NK-92 (cell line): ENCODE measurements around the gene ASPM.

Experiments used
- DNase-seq: peaks from one replicate; lab custom pipeline; 2025; ENCODE audit not compliant: unreplicated experiment; lab: John Stamatoyannopoulos, UW

The ASPM gene, protein sequence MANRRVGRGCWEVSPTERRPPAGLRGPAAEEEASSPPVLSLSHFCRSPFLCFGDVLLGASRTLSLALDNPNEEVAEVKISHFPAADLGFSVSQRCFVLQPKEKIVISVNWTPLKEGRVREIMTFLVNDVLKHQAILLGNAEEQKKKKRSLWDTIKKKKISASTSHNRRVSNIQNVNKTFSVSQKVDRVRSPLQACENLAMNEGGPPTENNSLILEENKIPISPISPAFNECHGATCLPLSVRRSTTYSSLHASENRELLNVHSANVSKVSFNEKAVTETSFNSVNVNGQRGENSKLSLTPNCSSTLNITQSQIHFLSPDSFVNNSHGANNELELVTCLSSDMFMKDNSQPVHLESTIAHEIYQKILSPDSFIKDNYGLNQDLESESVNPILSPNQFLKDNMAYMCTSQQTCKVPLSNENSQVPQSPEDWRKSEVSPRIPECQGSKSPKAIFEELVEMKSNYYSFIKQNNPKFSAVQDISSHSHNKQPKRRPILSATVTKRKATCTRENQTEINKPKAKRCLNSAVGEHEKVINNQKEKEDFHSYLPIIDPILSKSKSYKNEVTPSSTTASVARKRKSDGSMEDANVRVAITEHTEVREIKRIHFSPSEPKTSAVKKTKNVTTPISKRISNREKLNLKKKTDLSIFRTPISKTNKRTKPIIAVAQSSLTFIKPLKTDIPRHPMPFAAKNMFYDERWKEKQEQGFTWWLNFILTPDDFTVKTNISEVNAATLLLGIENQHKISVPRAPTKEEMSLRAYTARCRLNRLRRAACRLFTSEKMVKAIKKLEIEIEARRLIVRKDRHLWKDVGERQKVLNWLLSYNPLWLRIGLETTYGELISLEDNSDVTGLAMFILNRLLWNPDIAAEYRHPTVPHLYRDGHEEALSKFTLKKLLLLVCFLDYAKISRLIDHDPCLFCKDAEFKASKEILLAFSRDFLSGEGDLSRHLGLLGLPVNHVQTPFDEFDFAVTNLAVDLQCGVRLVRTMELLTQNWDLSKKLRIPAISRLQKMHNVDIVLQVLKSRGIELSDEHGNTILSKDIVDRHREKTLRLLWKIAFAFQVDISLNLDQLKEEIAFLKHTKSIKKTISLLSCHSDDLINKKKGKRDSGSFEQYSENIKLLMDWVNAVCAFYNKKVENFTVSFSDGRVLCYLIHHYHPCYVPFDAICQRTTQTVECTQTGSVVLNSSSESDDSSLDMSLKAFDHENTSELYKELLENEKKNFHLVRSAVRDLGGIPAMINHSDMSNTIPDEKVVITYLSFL (N-terminal part only)

DNA sequence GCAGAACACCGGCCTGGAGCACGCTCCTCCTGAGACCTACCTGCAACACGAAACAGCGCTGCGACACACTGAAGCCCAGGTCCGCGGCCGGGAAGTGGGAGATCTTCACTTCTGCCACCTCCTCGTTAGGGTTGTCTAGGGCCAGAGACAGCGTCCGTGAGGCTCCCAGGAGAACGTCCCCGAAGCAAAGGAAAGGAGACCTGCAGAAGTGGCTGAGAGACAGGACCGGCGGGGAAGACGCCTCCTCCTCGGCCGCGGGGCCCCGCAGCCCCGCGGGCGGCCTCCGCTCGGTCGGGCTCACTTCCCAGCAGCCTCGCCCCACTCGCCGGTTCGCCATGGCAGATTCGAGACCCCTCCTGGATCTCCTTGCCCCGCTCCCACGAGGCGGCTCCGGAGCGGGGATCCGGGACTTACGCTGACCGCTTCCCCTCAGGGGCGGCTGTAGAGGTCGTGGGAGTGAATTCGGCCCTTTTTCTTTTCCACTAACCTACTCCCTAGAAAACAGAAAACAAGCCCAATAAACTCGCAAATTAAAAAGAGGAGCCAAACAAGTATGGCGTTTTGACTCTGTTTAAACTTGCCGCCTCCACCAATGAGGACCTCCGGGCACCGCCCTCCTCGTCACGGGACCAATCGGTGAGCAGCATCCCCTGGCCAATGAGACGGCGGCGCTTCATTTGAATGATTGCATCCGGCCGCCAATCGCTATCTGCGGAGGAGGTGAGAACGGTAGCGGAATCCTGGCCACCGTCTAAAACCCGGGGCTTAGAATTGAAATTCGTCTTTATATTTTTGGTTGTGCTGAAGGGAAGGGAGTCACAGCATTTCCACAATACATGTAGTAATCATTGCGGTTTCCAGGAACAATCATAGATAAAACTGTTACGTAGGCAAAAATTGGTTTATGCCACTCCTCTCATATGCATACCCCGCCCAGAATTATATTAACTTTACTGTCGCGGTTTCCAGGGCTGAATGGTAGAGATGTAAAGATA lies at the start of gene ASPM:
Gene ASPM, minus strand, starts transcription at position 569 of the 995 bp plus-strand sequence. Its CDS starts 232 bp downstream, at position 337.
- peak; percentile 49 for DNase-seq

DNA sequence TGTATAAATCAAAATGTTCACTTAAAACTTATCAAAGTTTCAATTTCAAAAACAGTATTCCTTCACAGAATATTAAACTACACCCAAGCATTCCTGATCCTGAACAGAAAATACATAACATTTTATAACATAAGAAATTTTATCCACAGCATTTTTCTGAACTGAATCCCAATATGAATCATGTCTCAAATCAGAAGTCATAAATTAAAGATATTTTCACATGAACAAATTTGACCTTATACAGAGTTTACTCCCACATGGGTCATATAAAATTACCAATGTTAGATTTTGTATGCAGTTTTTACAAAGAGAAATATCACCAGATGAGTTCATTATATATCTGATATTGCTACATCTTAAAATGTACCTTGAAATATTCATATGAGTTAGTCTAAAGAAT lies 48.6 kb upstream of the ASPM start:
- no peak for DNase-seq

GRCh38 chr1:197184190-197184589 lies 37.7 kb upstream of the ASPM start:
- DNase-seq, result no peak

- DNase-seq, result no peak
Measured at GRCh38 chr1:197183195-197183748, 36.8 kb upstream of the ASPM start.

GRCh38 chr1:197182716-197183115 lies 36.2 kb upstream of the ASPM start:
- no peak for DNase-seq

DNA sequence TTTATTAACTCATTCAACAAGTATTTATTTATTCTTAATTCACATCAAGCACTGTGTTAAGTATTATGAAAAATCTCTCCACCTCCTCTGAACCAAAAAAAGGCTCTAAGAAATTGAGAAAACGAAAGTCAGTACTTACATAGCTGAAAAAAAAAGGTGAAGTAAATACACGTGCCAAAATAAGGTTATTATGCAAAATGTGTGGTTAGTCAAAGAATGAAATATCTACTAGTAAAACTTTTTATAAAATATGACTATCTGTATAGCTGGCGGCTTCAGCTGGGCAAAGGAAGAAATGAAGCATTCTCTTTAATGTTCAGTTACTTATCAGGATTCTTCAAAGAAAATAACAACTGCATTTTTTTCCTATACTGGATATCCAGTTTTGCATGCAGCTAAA lies 35.5 kb upstream of the ASPM start:
- no peak for DNase-seq

DNA sequence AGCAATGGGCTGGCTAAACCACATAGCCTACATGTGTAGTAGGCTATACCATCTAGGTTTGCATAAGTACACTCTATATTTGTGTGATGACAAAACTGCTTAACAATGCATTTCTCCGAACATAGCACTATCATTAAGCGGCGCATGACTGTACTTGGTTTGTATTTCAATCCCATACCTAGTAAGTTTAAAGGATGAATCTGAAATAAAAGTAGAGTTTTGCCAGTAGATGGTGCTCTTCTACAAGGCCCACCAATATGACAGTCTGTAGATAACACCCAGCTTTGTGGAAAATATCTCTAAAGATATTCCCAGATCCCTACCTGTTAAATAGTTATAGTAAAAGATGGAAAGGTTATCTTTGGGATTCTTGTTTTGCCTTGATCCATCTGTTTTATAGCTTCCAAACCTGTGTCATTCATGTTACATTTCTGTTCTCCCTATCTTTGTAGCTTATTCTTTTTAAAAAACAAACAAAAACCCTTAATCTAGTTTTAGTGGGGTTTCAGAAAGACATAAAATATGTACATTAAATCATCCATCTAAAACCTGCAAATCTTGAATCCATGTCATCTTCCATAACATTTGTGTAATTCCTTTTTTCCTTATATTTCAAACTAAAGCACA lies 33.9 kb upstream of the ASPM start:
- no peak for DNase-seq

DNA sequence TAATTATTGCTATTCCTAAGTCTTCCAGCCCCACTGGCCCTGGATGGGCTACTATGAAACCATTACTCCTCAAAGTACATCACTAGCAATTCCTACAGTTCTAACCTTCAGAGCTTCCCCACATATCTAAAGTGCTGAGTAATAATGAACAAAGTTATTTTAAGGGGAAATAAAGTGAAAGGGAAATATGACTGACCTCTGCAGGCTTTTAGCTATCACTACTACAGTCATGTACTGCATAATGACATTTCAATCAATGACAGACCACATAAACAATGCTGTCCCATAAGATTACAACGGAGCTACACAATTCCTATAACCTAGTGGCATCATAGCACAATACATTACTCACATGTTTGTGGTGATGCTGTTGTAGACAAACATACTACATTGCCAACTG lies 32.5 kb upstream of the ASPM start:
- DNase-seq, result no peak

DNA sequence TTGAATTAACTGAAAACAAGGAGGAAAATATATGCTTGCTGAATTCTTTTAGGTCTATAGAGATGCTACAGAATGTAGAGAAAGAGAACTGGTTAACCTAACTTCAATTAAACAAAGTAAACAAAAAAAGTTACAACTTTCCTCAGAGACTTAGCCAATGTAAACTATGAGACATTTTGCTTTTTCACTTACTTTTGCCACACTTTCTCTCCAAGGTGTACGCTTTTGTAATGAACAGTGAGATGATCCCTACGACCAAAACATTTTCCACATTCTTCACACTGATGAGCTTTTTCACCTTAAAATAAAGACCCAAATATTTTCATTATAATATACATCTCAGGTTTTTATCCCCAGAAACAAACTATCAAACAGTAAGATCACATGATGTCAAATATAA lies 28.3 kb upstream of the ASPM start:
- DNase-seq, result no peak

DNA sequence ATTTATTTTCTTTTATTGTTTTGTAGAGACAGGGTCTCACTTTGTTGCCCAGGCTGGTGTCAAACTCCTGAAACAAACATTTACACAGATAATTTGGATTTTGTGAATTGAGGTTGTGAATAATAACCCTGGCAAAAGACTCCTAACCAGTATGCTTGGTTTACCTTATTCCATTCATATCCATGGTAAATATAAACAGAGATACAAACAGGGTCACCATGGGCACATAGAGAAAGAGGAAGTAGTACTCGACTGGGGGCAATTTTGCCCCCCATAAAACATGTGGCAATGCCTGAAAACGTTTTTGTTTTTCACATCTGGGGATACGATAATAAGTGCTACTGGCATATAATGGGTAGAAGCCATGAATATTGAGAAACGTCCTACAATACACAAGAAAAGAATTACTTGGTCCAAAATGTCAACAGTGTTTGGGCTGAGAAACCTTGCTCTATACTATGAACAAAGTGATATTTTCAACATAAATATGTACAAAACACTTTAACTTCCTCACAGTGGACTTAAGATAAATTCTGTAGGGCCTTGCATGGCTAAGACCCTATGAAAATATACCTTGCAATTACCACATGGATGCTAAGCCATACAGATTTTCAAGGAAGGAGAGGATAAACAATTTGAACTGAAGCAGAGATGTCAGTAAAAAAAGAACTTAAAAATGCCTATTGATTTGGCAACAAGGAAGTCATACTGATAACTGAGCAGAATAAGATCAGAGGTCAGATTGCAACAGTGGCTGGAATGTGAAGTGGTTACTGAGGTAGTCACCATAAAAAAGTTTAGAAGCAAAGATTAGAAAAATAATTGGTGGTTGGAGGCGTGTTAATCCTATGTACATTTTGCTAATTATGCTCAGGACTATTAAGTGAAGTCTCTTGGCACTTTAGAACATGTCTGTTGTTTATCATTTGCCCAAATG lies 27.4 kb upstream of the ASPM start:
- DNase-seq, result no peak

DNA sequence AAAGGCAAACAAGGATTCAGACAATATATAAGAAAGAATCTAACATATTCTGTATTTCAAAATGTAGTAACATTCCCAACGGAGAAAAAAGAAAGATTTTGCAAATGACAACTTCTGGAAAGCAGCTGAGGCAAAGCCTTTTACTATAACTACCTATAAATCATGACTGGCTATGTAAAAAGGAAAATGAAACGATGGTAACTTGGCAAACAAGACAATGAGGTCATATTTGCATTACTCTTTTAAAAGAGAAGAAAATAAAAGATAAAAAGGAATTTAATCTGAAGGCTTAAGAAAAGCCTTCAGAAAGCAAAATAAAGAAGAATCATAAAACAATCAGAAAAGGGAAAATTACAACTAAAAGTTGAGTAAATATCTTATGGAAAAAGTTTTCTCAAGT lies 25.1 kb upstream of the ASPM start:
- DNase-seq, result no peak

DNA sequence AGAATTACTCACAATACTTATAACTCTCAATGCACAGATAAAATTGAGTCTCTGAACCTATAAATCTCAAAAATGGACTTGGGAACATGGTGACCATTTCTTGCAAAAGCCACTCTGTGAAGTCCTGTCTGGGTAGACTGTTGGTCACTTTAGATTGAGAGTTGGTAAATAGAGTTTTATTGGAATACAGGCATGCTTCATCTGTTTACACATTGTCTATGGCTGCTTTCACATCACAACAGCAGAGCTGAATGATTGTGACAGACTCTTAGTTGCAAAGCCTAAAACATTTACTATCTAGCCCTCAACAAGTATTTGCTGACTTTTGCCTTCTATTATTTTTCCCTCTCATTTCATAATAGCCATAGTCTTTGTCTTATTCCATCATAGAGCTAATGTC lies 24.1 kb upstream of the ASPM start:
- DNase-seq, result no peak

DNA sequence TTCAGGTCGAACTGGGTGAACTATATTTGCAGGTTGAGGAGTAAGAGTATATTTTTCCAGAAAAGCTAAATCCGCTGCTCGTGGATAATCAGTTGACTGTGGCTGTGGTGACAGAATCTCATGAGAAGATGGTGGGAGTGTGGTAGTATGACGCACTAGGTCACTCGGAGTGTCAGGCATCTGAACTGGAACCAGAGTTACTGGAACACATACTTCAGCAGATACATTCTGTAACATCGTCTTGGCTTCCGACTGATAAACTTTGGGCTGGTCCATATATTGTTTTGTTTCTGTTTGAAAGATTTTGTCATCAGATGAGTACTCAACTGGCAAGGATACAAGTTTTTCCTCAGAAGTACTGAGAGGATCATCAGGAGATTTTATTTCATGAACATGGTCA lies 13.0 kb upstream of the ASPM start:
- no peak for DNase-seq

DNA sequence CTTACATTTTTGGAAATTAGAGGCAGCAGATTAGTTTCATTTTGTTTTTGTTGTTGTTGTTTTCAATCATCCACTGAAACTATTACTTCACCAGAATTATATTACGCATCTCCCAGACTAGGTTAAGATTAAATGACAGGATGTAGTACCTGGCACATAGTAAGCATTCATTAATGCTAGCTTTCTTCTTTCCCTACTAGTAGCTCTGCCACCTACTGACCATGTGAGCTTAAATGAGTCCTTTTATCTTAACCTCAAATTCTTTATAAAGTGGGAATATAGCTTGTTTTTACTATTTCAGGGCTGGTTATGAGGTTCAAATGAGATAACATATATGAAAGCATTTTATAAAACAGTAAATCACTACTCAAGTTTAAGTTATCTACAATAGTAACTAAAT lies 10.2 kb upstream of the ASPM start:
- DNase-seq, result no peak

- no peak for DNase-seq
Measured at GRCh38 chr1:197152662-197153061, 6.2 kb upstream of the ASPM start.

DNA sequence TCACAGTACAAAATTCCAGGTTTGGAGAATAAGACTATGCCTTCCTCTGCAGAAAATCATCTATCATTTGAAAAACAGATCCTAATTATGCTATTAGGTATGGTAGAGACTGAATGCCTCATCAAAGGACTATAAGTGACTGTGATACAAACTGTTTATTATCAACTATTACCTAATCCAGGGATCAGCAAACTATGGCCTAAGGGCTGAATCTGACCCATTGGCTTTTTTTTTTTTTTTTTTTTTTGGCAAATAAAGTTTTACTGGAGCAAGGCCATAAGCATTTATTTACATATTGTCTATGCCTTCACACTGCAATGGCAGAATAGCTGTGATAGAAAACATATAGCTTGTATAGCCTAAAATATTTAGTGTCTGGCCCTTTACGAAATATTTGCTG lies 4.7 kb upstream of the ASPM start:
- no peak for DNase-seq

GRCh38 chr1:197150336-197151005 lies 4.0 kb upstream of the ASPM start:
- DNase-seq, result no peak

- DNase-seq, result no peak
Measured at GRCh38 chr1:197149340-197149739, 2.9 kb upstream of the ASPM start.
